Raji (cell line): ENCODE measurements around the gene TM6SF1.

ENCODE experiments used
- POLR2A ChIP-seq: IDR thresholded peaks from 2 replicates; pipeline ENCODE4 v1.6.1; 2011; ENCODE audit warnings: low read depth, low read length, control low read depth; ENCODE audit not compliant: insufficient read depth

Gene TM6SF1

DNA sequence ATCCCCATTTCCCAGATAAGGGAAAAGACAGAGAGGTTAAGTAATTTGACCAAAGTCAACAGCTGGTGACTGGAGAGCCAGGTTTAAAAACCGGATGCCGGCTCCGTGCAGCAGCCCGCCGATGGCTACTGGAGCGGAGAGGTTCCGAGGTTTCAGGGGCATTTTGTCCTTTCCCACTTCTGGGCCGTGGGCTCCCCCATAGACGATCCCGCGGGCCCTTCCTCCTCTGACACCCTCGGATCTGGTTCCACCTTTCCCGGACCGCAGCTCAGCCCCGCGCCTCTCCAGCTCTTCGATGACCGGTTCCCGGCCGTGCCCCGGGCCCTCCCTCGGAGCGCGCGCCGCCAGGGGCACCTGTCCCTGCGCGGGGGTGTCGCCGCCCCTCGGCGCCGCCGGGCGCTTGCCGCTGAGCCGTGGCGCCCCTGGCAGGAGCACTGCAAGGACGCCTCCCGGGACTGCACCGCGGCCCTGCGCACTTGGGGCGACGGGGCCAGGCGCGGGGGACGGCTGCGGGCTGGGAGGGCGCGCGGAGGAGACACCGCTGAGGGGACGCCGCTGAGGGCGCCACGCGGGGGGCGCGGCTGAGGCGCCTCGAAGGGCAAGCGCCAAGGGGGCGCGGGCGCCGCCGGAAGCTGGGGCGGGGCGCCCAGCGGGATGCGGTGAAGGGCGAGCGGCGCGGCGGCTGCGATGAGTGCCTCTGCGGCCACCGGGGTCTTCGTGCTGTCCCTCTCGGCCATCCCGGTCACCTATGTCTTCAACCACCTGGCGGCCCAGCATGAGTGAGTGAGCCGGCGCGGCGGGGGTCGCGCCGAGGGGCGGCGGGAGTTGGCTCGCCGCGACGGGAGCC, at the start of gene TM6SF1:
TM6SF1 (plus strand) TSS at position 652 of the 847 bp plus-strand sequence; CDS start at position 688, 36 bp downstream.
- no peak for TF ChIP-seq POLR2A

DNA sequence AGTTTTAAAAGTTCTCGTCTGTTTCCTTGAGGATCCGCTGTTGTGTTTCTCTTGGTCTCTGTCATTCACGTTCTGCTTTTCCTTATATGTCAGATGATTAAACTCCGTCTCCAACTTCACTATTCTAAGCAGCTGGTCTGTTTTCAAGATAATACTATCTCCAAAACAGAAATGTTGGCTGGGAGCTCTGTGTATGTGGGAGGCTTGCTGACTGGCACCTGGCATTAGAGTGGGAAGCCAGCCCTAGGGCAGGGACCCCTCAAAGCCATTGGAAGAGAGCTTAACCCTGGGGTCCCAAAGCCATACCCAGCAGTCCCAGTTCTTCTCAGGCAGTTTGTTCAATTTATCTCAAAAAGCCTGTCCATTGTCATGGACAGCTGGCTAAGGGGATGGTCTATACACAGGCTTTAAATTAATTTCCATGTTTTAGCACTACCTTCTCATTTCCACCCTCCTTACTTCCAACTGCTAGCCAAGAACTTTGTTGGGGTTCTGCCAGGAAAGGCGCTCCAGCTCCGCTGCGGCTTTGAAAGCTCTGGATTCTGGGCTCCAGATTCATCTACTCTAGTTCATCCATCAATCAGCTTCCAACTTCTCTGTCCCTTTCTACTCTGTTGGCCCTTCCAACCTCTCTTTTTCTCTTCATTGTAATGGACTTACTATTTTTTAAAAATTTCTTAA, 49.6 kb upstream of the TM6SF1 start:
- TF ChIP-seq POLR2A, result no peak

DNA sequence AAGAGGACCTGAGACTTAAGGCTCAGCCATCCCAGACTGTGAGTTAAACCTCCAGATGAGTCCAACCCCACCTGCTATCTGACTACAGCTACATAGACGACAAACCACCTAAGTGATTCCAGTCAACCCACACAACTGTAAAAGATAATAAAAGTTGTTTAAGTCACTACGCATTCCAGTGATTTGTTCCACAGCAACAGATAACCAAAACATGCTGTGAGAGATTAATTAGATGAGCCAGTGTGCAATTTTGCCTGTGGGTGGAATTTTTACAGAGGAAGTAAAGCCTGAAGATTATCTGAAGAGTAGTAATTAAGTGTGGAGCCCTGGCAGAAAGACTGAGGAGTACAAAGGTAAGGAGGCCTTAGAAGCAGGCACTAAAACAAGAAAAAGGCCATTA, 45.8 kb upstream of the TM6SF1 start:
- no peak for TF ChIP-seq POLR2A

DNA sequence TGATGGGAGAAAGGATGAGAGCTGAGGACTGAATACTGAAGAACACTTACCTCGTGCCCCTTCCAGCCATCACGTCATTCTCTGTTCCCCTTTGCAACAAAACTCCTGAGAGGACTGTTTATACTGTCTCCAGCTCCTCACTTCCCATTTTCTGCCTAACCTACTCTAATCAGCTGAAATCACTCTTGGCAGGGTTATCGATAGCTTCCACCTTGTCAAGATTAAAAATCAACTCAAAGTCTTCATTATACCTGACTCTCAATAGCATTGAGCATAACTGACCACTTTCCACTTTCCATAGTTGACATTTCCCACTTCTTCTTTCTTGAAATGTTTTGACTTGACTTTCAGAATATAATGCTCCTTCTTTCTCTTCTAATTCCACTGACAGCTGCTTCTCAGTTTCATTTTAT, 44.7 kb upstream of the TM6SF1 start:
- TF ChIP-seq POLR2A, result no peak

DNA sequence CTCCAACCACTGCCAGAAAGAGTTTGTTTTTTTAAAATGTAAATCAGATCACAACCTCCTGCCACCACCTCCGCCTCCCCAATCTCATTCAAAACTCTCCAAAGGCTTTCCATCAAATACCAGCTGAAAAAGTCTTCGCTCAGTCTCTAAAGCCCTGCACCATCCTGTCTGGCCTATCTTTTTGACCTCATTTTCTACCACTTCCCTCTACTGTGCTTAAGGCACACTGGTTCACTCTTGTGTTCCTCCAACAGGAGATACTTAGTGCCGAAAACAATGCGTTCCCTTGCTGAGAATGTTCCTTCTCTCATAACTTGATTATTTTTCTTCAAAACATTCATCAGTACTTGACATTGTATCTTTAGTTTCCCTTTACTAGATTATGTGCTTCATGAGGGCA, 43.9 kb upstream of the TM6SF1 start:
- no peak for TF ChIP-seq POLR2A

DNA sequence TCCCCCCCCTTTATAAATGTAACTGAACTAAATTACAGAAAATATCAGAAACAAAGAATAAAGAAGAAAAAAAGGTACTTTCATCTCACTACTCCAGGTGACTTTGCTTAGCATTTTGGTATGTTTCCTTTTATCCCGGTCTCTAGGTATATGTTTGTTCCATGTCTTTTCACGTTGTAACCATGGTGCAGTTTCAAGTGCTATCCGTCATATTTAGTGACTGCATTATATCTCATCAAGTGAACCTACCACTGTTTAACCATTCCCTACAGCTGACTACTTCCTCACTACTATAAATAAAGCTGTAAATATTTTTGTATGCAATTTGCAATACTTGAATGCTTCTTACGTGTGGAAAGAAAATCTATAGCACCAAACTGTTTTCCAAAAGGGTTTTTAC, 42.6 kb upstream of the TM6SF1 start:
- no peak for TF ChIP-seq POLR2A

DNA sequence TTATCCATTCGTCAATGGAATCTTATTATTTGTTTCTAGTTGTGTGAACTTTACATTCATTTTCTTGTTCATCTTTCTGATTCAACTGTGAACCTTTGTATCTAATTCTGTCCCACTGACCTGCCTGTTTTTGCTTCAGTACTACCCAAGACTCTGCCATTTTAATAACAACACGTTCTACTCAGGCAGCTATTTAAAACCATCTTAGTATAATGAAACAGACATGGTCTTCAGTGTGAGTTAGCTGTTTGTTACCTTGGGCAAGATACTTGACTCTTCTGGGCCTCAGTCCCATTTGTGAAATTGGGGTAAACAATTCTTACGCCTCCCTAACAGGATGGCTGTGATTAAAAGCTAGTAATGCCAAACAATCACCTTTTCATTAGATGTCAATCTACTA, 42.0 kb upstream of the TM6SF1 start:
- TF ChIP-seq POLR2A, result no peak

DNA sequence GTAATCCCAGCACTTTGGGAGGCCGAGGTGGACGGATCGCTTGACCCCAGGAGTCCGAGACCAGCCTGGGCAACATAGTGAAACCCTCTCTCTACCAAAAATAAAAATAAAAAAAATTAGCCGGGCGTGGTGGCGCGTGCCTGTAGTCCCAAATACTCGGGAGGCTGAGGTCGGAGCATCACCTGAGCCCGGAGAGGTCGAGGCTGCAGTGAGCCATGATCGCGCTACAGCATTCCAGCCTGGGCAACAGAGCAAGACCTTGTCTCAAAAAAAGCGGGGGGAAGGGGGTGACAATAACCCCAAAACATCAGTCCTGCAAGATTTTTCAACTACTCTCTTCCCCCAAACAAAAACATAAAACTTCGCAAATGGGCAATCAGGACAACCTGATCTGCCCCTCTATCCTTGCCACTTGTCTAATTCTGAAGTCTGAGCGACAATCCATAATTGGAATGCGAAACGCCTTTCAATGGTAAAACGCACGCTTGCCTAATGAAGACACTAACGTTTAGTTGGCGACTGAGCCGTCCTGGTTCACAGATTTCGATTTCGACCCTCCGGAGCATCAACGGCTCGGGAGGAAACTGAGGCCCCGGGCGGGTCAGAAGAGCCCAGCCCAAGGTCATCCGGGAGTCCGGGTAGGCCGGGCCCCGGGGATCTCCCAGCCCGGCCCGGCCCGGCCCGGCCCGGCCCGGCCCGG, 41.3 kb upstream of the TM6SF1 start:
- no peak for TF ChIP-seq POLR2A

DNA sequence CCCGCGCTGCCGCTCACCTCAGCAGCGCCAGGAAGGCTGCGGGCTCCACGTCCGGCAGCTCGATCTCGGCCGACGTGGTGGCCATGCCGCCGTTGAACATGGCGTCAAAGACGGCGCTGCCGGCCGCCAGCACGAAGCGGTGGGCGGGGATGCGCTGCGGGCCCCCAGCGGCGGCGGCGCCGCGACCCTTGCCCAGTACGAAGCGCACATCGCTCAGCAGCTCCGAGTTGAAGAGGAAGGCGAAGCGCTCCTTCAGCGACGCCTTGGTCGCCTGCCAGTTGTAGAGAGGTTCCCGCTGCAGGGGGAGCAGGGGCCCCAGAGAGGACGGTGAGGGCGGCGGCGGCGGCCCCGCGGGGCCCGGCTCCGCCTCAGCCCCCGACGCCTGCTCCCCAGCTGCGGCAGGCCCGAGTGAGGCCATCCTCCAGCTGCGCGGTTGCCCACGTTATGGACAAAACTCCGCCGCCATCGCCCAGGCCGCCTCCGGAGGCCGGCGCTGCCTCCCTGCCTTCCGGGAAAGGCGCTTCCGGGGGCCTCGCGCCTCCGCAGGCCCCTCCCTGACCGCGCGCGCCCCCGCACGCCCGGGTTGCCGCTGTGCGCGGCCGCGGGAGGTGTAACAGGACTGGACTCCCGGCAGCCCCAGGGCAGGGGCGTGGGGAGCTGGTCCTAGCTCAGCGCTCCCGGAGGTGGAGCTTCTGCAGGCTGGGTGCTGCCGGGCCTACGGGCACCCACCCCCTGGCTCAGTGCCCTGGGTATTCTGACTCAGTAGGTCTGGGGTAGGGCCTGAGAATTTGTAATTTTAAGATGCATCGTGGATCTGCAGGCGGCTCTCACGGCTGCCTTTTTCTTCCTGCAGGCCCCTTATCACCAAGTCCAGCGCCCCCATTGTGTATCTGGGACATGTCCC, 40.5 kb upstream of the TM6SF1 start, which contains the start of gene BTBD1:
BTBD1 (minus strand) TSS at position 519 of the 904 bp plus-strand sequence; CDS start at position 418, 101 bp downstream.
- TF ChIP-seq POLR2A, result peak; percentile 93

DNA sequence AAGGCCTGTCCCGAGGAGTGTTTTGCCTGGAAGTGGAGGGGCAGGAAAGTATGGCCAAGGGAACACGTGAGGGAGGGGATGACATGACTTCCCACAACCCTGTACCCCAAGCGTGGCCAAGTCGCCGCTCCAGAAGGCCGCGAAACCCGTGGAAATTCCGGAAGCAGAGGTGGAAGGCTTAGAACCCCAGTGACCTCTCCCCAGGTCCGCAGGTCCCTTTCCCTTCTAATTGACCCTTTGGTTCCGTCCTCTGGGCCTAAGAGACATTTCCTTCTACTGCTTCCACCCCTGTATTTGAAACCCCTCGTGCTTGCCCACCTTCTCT, 39.8 kb upstream of the TM6SF1 start:
- TF ChIP-seq POLR2A, result no peak

DNA sequence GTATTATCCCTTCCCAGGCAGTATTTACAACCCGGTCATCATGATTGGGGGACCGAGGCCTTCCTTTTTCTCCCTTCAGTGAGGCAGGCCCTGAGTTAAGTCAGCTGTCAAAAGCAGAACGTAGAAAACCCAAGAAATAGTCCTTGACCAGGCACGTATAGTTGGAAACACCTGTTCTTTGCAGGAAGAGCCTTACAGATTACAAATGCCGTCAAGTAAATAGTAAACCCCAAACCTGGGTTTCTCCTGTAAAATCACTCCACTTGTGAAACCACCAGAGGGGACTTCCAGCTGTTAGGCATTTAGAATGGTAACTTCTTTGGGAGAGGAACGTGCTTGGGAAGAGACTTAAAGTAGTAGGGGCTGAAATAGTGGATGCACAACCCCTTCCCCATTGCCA, 39.4 kb upstream of the TM6SF1 start:
- no peak for TF ChIP-seq POLR2A

DNA sequence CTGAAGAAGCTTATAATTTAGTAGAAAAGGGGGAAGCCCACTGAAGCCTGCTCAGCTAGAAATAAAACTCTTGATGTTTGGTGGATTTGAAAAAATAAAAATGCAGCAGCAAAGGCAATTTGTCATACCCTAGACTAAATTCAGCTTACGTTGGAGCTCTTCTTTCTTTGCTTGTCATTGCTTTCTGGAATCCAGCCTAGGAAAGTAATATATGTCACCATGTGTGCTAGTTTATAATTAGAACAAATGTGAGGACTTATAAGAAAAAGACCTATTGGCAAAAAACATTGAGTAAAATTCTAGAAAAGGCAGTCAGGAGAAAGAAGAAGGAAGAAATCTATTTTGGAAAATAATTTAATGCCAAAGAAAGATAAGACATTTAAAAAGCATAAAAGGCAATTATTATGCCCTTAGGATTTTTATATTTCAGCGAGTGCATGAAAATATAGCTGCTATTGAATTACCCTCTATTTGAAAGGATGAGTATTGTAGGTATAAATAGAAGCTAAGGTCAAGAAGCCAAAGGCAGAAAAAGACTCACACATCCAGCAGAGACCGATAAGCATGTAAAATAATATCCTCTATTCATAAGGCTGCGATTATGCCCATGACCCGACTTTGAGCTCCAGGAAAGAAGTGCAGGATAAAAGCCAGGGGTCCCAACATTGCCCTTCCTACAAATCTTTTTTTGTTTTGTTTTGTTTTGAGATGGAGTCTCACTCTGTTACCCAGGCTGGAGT, 29.8 kb upstream of the TM6SF1 start:
- TF ChIP-seq POLR2A, result no peak

DNA sequence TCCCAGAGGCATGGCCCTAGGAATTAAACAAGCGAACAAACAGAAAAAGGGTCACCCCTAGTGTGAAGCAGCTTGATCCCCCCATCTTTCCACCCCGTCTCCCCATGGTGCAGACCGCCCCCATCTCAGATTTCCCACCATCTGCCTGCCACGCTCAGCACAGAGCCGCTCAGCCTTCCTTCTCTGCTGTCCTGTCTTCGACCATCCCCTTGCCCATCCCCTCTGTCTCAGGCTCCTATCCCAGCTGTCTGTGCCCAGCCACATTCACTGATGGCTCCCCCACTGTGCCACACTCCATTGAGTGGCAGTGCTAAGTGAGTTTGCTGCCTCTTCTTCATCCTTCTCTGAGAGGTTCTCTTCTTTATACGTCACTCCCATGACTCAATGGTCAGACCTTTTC, 28.7 kb upstream of the TM6SF1 start:
- no peak for TF ChIP-seq POLR2A

DNA sequence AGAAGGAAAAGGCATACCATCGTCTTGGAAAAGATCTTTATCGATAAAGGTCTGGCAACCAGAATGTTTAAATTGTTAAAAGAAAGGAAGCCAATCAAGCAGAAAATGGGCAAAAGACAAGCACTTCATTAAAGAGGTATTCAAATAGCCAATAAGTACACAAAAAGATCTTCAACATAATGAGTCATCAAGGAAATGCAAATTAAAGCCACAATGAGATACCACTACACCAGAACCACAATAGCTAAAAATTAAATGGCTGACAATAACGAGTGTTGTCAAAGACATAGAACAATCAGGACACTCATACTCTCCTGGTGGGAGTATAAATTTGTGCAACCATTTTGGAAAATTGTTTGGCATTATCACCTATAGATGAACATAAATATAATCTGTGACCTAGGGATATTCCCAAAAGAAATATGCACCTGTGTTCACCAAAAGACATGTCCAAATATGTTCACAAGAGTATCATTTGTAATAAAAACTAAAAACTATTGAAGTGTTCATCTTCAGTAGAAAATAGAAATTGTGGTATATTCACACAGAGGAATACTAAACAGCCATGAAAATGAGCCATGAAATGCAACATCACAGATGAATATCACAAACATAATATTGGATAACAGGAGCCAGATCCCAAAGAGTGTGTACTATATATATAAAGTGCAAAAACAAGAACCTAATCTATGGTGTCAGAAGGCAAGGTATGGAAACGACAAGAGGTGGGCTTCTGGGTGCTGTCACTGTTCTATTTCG, 26.0 kb upstream of the TM6SF1 start:
- TF ChIP-seq POLR2A, result no peak
